Ectodermal cell (in vitro differentiated cells): ENCODE data around the gene NAPG.
"Not testable (repeated sequence)": the region's sequence is repeated elsewhere in the genome, so short reads cannot be mapped to it uniquely, and the experiment has no call there.

ENCODE experiments used
- H3K27ac ChIP-seq: 2 replicates; pipeline ENCODE4 v1.7.0; 2013; ENCODE audit warnings: mild to moderate bottlenecking, low read depth, low read length; ENCODE audit not compliant: insufficient read depth, poor library complexity, severe bottlenecking
- H3K27me3 ChIP-seq: 2 replicates; pipeline ENCODE4 v1.7.0; 2013; ENCODE audit warnings: mild to moderate bottlenecking, low read length; ENCODE audit not compliant: insufficient read depth, control insufficient read depth, poor library complexity, severe bottlenecking
- H3K36me3 ChIP-seq: one replicate; pipeline ENCODE4 v1.7.0; 2013; ENCODE audit warnings: low read length; ENCODE audit not compliant: control insufficient read depth, insufficient read depth
- H3K4me1 ChIP-seq: one replicate; pipeline ENCODE4 v1.7.0; 2013; ENCODE audit warnings: low read length; ENCODE audit not compliant: control insufficient read depth, insufficient read depth
- H3K4me3 ChIP-seq: 2 replicates; pipeline ENCODE4 v1.7.0; 2013; ENCODE audit warnings: low read depth, low read length, control low read depth; ENCODE audit not compliant: insufficient read depth
- H3K9me3 ChIP-seq: 2 replicates; pipeline ENCODE4 v1.7.0; 2013; ENCODE audit warnings: mild to moderate bottlenecking, low read length, moderate library complexity; ENCODE audit not compliant: control insufficient read depth
- WGBS, 2 experiments: methylation state at CpG; one replicate each; pipeline ENCODE4 v1.1.7; 2013; ENCODE audit warnings: missing lambda C conversion rate in 2 of 2; 5-methylcytosine and 5-hydroxymethylcytosine counted together

NAPG gene

GRCh38 chr18:10559553-10560451, 34.0 kb downstream of the NAPG start:
- Histone ChIP-seq H3K9me3 (no peaks in the 10 kb centered on the region), H3K27ac (no peak overlapping the region), H3K27me3 (no peaks in the 10 kb centered on the region), H3K4me3 (no peak overlapping the region), H3K4me1 (no peaks in the 10 kb centered on the region), H3K36me3 (peaks cover 20% of the 10 kb centered on the region)
- 71 to 72% methylated on average over 17 of the region's 17 CpGs for WGBS, 2 experiments

GRCh38 chr18:10560452-10561045, 34.7 kb downstream of the NAPG start:
- H3K4me3 ChIP-seq: no peak overlapping the region
- H3K36me3 ChIP-seq: peaks cover 18% of the 10 kb centered on the region
- WGBS, 2 experiments: 50% methylated on average over 17 of the region's 17 CpGs
- H3K9me3 ChIP-seq: no peaks in the 10 kb centered on the region
- H3K27ac ChIP-seq: no peak overlapping the region
- H3K4me1 ChIP-seq: no peaks in the 10 kb centered on the region
- no peaks in the 10 kb centered on the region for H3K27me3 ChIP-seq

DNA sequence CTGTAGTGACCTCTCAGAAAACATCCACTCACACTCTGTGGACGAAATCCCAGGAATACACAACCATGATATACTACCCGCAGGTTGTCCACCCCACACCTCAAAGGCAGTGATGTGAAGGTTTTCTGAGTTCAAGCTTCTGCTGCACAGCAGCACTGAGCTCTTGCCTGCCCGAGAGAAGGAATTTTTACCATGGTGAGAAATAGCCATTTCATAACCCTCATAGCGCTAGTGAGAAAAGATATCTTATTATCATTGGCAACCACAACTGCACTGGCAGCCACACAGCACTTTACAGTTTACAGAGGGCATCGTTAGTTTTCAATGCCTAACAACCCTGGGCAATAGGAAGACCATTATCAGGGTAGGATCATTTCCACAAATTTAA, 36.9 kb downstream of the NAPG start:
- WGBS, 2 experiments: 92 to 98% methylated on average over 5 of the region's 5 CpGs
- H3K36me3 ChIP-seq: no peaks in the 10 kb centered on the region
- no peak overlapping the region for H3K27ac ChIP-seq
- no peaks in the 10 kb centered on the region for H3K4me1 ChIP-seq
- no peak overlapping the region for H3K4me3 ChIP-seq
- H3K9me3 ChIP-seq: no peaks in the 10 kb centered on the region
- no peaks in the 10 kb centered on the region for H3K27me3 ChIP-seq

DNA sequence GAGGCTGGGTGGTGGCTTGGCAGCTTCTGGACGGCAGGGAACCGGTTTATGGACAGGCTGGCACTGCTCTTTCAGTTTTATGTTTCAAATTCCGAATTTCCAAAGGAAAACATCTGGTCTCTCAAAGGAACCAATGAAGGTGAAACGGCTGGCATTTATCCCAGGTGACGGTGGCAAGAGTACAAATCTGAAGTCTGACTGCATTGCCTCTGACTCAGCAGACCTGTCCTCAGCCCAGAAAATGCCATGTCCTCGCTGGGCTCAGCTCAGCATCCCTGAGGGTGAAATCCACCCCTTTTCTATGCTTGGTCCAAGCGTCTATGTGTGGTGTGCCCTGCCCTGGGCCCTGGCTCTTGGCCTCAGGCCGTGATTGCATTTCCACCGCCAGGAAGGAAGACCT, 38.1 kb downstream of the NAPG start:
- Histone ChIP-seq H3K4me1 (no peaks in the 10 kb centered on the region), H3K4me3 (no peak overlapping the region), H3K9me3 (no peaks in the 10 kb centered on the region), H3K27me3 (no peaks in the 10 kb centered on the region), H3K36me3 (no peaks in the 10 kb centered on the region), H3K27ac (no peak overlapping the region)
- 94% methylated on average over 9 of the region's 9 CpGs for WGBS, 2 experiments

GRCh38 chr18:10564975-10565773, 39.3 kb downstream of the NAPG start:
- no peaks in the 10 kb centered on the region for H3K36me3 ChIP-seq
- no peak overlapping the region for H3K27ac ChIP-seq
- WGBS, 2 experiments: 93% methylated on average over 10 of the region's 10 CpGs
- H3K4me3 ChIP-seq: no peak overlapping the region
- H3K4me1 ChIP-seq: no peaks in the 10 kb centered on the region
- no peaks in the 10 kb centered on the region for H3K9me3 ChIP-seq
- no peaks in the 10 kb centered on the region for H3K27me3 ChIP-seq

DNA sequence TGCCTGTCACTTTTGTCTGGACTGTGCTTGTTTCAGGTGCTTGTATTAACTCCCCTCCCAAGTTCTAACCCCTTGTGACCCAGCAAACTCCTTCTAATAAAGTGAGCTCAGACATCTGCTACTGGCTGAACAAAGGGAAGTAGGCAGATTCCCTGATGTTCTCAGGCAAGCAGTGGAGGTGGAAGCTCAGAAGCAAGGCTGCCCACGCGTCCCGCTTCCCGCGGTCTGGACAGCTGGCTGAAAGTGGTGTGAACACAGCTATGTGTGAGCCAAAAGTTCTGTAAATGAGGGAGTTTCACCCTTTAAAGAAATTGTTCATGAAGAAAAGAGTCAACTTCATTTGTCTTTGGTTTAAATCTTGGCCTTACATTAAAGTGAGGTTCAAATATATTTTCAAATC, 40.0 kb downstream of the NAPG start:
- Histone ChIP-seq H3K27ac (no peak overlapping the region), H3K9me3 (no peaks in the 10 kb centered on the region), H3K27me3 (no peaks in the 10 kb centered on the region), H3K4me1 (no peaks in the 10 kb centered on the region), H3K36me3 (no peaks in the 10 kb centered on the region), H3K4me3 (no peak overlapping the region)
- WGBS, 2 experiments: 97% methylated on average over 5 of the region's 5 CpGs

DNA sequence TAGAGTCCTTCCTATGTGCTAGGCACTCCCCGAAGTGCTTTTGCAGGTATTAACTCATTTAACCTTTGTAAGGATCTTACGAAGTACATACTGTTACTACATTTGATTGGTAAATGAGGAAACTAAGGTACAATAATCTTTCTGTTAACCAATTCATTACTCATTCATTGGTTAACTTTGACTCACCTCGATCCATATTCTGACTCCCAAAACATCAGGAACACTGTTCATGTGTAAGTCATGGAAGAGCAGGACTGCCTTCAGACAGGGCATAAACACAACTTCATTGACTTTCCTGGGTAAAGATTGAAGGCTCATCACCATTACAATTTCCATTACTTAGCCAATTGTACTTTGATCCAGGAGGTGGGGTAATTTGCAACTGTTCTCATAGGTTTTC, 40.6 kb downstream of the NAPG start:
- no peaks in the 10 kb centered on the region for H3K9me3 ChIP-seq
- H3K27ac ChIP-seq: no peak overlapping the region
- no peak overlapping the region for H3K4me3 ChIP-seq
- no peaks in the 10 kb centered on the region for H3K36me3 ChIP-seq
- no peaks in the 10 kb centered on the region for H3K27me3 ChIP-seq
- no peaks in the 10 kb centered on the region for H3K4me1 ChIP-seq
- 96 to 97% methylated on average over 3 of the region's 3 CpGs for WGBS, 2 experiments

GRCh38 chr18:10569941-10570340, 44.1 kb downstream of the NAPG start:
- not testable (repeated sequence) for H3K9me3 ChIP-seq, H3K4me3 ChIP-seq, H3K27ac ChIP-seq, H3K36me3 ChIP-seq, H3K4me1 ChIP-seq, H3K27me3 ChIP-seq
- WGBS, 2 experiments: 93 to 96% methylated on average over 4 of the region's 5 CpGs

DNA sequence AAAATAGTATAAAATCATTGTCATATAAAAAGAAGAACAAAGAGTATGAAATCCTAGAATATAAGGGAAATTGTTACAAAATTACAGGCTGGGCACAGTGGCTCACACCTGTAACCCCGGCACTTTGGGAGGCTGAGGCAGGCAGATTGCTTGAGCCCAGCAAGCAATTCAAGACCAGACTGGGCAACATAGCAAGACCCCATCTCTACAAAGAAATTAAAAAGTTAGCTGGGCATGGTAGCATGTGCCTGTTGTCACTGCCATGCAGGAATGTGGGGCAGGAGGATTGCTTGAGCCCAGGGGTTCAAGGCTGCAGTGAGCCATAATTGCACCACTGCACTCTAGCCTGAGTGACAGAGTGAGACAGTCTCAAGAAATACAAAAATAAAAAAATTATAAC, 44.8 kb downstream of the NAPG start:
- H3K4me3 ChIP-seq: no peak overlapping the region
- no peaks in the 10 kb centered on the region for H3K9me3 ChIP-seq
- no peaks in the 10 kb centered on the region for H3K27me3 ChIP-seq
- WGBS, 2 experiments: 90 to 95% methylated on average over 1 of the region's 1 CpG
- H3K27ac ChIP-seq: no peak overlapping the region
- no peaks in the 10 kb centered on the region for H3K4me1 ChIP-seq
- no peaks in the 10 kb centered on the region for H3K36me3 ChIP-seq

DNA sequence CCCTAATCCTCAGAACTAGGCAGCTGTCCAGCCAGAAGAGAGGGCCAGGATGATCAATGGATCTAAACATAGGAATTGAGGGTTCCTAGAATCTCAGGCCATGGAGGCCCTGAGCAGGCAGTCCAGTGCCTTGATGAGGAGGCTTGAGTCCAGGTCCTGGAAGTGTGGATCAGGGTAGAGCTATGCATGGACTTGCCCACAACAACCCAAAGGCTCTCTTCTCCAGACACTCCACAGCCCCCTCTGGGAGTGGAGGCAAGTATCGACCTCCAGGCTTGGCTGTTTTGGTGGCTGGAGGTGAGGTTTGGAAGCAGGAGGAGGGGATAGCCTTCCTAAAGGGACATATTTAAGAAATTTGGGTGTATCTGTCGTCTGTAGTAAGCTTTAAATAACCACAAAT, 45.7 kb downstream of the NAPG start:
- Histone ChIP-seq H3K36me3 (no peaks in the 10 kb centered on the region), H3K4me1 (no peaks in the 10 kb centered on the region)
- 91 to 96% methylated on average over 2 of the region's 2 CpGs for WGBS, 2 experiments

More for the DNA sequence above, 45.7 kb downstream of the NAPG start:
- Histone ChIP-seq H3K27me3 (no peaks in the 10 kb centered on the region), H3K9me3 (no peaks in the 10 kb centered on the region), H3K4me3 (no peak overlapping the region), H3K27ac (no peak overlapping the region)
